HG02852 (cell line): Measurements from ENCODE around the gene C19orf25.
"Not testable (repeated sequence)": the region's sequence is repeated elsewhere in the genome, so short reads cannot be mapped to it uniquely, and the experiment has no call there.

Experiments used
- ATAC-seq: cut with Tn5 transposase; IDR thresholded peaks from one replicate; pipeline ENCODE4 v1.9.1; 2021; ENCODE audit warnings: mild to moderate bottlenecking, moderate library complexity; ENCODE audit not compliant: unreplicated experiment

Gene C19orf25

DNA sequence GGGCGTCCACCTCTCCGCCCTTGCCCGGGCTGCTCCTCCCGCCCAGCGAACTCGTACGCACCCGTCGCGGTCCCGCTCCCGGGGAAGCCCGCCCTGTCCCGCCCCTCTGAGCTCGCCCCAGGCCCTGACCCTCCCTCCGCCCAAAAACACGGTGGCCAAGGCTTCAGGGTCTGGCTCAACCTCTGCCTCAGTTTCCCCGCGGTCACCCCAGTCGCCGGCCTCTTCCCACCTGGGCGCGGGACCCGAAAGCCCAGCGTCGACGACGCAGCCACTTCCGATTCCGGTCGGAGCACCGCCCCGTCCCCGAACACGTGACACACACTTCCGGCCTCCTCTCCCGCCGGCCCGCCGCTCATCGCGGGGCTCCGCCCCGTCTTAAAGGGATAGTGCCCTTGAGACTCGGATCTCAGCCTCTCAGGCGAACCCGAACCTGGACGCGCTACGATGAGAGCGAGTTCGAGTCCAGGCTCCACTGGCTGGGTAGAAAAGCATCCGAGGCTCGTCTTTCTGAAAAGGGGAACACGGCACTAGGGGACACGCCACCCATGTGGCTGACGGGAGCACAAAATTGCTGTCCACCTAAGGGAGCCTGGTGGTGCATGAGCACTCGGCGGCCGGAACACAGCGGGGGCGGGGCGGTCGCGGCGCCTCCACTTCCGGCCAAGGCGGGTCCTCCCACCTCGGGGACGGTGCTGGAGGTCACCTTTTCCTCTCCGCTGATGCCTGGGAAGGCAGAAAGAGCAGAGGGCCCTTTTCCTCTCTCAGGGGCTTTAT lies at the start of gene C19orf25:
C19orf25 (minus strand) TSS at position 282 of the 774 bp plus-strand sequence. CDS start 312 bp downstream, outside the sequence.
- ATAC-seq: peak; percentile 81

DNA sequence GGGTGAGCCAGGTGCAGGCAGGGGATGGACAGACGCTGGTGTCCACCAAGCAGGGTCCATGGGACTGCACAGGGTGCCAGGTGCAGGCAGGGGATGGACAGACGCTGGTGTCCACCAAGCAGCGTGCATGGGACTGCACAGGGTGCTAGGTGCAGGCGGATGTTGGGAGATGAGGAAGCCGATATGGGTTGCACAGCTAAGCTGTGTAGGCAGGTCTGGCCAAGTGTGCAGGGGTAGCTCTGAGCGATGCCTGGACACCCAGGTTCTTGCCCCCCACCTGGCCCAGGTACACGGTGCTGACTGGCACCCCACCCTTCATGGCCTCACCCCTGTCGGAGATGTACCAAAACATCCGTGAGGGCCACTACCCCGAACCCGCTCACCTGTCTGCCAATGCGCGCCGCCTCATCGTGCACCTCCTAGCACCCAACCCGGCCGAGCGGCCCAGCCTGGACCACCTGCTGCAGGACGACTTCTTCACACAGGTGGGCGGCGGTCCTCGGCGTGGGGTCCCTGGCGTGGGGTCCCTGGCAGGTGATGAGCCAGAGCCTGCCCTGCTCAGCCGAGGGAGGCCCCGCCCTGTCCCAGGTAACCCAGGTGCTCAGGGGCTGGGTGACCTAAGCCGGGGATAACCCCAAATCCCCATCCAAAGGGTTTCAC lies 48.8 kb upstream of the C19orf25 start:
- ATAC-seq: no peak

DNA sequence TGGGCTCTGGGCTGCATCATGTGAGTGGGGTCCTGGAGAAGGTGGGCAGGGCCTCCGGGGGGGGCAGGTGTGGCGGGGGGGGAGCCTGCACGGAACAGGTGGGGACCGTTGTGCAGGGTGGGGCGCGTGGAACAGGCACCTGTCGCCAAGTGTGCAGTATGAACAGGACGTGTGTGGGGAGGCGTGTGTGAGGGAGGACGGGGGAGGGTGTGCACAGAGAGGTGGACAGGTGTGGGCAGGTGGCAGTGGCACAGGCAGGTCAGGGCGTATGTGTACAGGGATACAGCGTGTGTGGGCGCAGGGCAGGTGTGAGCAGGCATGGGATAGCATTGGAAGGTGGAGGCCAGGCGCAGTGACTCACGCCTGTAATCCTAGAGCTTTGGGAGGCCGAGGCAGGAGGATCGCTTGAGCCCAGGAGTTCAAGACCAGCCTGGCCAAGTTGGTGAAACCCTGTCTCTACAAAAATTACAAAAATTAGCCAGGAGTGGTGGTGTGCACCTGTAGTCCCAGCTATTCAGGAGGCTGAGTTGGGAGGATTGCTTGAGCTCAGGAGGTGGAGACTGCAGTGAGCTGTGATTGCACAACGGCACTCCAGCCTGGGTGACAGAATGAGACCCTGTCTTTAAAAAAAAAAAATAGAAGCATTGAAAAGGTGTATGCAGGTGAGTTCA lies 48.1 kb upstream of the C19orf25 start:
- ATAC-seq: no peak

DNA sequence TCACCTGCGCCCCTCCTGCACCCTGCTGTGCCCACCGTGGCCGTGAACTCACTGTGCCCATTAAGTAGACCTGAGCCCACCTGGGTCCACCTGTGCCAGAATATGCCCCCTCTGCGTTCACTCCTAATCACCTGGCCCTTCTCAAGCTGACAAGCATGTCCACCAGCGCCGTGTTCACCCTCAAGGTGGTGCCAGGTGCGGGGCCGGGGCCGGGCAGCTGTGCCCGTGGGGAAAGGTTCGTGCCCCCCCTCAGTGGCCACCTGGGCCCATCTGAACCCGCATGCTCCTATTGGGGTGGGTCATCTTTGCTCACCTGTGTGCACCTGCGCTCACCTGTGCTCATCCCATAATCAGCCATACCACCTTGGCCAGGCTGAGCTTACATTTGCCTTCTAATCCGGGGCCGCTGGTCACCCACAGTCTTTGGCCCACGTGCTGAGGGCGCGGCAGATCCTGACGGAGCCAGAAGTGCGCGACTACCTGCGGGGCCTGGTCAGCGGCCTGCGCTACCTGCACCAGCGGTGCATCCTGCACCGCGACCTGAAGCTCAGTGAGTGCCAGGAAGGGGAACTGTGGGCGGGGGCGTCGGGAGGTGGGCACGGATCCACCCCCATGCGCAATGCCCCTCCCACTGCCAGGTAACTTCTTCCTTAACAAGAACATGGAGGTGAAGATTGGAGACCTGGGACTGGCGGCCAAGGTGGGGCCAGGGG lies 47.2 kb upstream of the C19orf25 start:
- no peak for ATAC-seq

DNA sequence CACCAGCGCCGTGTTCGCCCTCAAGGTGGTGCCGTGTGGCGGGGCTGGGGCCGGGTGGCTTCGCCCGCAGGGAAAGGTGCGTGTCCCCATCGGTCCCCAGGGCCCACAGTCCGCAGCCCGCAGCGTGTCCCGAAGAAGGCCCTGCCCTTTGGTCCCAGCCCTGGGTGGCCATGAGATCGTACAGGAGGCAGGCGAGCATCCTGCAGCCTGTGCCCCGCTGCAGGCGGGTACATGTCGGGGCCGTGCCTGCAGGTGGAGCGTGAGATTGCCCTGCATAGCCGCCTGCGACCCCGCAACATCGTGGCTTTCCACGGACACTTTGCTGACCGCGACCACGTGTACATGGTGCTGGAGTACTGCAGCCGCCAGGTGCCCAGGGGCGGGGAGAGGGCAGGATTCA lies 46.3 kb upstream of the C19orf25 start:
- ATAC-seq: no peak

DNA sequence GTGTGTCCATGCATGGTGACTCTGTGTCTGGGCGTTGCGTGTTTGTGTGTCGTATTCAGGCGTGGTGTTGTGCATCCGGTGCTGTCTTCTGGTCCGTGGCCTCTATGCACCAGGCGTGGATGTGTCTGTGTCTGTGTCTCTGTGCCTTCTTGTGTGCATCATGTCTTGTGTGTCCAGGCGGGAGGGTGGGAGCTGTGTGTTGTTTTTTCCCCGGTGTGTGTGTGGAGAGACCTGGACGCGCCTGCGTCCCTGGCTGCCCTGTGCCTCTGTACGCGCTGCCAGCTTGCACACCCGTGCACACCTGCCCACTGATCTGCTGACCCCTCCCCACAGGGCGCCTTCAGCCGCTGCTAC lies 45.9 kb upstream of the C19orf25 start:
- ATAC-seq: no peak

DNA sequence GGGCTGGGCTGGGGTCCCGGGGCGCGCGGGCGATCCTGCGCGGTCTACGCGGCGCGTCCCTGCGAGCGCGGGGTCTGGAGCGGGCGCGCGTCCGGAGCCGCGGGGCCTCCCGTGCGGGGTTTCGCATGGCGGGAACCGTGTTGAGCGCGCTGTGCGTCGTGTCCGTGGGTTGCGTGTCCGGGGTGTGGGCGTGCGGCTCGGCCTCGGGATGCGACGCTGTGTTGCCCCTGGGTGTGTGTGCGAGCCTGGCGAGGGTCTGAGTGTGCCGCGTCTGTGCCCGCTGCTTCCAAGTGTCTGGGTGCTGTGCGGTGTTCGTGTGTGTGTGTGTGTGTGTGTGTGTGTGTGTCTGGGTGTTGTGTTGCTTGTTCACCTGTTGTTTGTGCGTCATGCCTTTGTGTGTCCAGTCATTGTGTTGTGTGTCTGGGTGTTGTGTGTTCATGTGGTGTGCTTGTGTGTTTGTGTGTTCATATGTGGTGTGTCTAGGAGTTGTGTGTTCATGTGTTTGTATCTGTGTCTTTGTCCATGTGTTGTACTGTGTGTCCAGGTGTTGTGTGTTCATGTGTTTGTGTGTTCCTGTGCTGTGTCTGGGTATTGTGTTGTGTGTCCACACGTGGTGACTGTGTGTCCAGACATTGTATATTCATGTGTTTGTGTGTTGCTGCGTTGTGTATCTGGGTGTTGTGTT lies 45.4 kb upstream of the C19orf25 start:
- no peak for ATAC-seq

DNA sequence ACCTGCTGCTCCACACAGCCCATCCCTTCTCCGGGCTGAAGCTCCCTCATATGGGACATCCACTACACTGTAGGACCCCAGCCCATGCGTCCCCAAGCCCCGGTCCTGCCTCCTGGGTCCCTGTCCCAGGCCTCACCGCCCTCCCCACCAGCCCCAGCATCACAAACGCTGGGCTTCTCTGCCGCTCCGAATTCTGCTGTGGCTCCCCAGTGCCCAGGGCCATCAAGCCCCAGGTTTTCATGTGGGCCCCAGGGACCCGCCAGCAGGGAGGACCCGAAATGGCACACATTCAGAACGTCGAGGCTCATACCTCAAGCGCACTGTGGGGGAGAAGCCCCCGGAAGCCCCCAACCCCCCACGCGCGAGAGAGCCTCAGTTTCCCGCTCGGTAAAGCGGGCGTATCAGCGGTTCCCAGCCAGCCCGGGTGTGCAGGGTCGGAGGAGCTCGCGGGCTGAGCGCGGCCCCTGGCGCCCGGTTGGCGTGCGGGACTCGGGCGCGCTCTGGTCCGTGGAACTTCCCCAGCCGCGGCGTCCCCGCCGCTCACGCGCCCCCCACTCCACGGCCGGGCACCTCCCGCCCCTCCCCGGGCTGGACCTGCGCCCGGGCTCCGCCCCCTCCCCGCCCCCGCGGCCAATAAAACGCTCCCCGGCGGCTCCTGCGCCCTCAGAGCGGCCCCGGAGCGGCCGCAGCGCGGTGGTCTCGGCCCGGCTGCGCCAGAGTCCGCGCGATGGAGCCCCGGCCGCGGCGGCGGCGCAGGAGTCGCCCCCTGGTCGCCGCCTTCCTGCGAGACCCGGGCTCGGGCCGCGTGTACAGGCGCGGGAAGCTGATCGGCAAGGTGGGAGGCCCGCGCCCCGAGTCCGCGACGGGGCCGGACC lies 44.6 kb upstream of the C19orf25 start, which contains the start of gene PLK5:
PLK5 (plus strand) TSS at position 666 of the 875 bp plus-strand sequence. CDS start 2,920 bp downstream, outside the sequence.
- ATAC-seq: no peak

DNA sequence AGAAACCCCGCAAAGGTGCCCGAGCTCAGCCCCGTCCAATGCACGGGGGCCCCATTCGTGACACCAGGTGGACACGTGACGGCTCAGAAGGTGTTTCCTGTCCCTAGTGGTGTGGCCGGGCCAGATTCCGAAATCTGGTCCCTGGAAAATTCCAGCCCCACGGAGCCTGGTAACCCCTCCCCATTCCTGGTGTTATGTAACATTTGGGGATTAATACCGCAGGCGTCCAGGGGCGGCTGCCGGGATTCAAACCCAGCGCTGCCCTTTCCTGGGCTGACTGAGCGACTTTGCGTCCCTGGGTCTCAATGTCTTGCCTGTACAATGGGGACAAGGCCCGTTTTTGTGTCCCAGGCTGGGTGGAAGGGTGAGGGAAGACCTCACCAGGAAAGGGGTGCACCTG lies 43.8 kb upstream of the C19orf25 start:
- no peak for ATAC-seq

DNA sequence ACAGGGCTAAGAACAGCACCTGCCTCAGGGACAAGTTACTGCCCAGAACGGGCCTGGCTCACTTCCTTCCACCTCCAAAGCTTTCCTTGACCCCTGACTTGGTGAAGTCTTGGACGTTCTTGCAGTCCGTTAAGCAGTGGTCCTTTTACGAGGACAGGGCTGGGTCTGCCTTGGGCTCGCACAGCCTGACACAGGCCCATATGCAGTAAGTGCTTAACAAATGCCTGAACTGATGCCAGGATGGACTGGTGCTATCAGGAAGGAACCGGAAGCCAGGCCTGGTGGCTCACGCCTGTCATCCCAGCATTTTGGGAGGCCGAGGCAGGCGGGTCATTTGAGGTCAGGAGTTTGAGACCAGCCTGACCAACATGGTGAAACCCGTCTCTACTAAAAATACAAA lies 43.0 kb upstream of the C19orf25 start:
- ATAC-seq: no peak

DNA sequence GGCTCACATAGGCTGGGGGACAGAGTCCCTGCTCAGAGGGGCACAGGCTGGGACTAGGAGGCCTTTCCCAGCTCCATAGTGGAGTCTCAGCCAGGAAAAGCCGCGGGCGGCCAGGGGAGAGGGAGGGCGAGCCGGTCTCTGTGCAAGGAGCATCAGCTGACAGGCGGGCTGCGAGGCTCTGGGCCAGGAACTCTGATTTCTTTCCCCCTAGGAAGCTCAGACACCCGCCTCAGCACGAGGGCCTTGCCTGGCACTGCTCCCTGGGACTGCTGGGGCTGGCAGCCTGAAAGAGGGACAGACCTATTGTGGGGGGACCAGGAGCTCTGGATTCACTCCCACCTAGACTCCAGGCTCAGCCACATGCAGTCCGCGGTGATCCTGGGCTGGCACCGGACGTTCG lies 42.6 kb upstream of the C19orf25 start:
- no peak for ATAC-seq

DNA sequence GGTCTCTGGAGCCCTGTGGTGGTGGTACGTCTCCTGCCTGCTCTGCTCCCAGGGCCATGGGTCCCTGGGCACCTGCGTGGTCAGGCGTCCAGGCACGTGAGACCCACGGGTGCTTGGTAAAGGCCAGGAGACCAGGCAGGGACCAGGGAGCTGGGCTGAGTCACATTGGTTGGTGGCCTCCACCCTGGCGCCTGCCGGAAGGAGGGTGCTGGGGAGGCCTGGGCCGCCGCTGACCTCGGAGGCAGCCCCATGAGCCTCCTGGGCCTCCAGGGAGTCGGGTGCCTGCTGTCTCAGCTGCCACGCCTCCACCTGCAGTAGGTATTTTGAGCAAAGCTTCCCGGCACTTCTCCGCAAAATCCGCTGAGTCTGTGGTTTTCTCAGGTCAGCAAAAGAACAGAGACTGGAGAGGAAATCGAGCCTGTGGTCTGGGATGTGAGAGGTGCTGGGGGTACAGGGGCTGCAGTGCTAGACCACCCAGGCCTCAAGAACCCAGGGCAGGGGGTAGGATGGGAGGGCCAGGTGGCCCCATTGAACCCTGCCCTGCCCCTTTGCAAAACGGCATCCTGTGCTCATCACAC lies 41.3 kb upstream of the C19orf25 start:
- no peak for ATAC-seq

DNA sequence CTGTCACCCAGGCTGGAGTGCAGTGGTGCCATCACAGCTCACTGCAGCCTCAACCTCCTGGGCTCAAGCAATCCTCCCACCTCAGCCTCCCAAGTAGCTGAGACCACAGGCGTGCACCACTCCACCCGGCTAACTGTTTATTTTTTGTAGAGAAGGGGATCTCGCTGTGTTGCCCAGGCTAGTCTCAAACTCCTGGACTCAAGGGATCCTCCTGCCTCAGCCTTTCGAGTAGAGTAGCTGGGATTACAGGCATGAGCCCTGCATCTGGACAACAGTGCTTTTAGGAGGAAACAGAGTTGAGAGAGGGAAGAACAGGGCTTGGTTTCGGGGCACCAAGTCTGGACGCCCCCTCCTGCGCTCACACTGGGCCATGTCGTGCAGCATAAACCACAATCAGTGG lies 40.8 kb upstream of the C19orf25 start:
- ATAC-seq: not testable (repeated sequence)

DNA sequence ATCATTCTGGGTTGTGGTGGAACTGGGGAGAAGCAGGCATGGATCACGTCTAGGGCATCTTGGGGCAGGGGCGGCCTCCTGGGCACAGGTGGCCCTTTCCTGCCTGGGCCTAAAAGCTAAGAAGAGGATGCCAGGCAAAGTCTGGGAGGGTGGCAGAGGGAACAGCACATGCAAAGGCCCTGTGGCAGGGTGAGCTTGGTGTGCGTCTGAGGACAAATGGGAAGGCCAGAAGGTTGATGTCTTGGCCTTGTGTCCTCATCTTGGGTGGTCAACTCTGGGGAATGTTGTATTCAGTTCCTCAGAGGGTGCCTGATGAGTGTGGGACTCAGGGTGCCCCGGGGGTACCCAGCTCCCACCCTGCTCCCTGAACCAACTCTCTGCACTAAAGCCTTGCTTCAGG lies 39.5 kb upstream of the C19orf25 start:
- ATAC-seq: no peak

DNA sequence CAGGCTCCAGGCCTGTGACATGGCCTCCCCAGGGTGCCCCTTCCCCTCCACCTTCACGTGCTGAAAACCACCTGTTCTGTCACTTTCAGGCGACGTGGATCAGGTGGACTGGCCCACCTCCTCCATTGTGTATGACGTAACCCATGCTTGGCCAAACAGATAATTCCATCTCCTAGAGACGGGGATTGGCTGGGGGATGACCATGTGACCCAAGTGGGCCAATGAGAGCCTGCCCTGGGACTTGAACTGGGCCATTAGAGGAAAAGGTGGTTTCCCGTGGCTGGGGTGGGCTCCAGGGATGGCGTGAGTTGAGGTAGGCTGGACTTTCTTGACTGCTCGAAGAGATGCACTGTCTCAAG lies 37.4 kb upstream of the C19orf25 start:
- no peak for ATAC-seq

DNA sequence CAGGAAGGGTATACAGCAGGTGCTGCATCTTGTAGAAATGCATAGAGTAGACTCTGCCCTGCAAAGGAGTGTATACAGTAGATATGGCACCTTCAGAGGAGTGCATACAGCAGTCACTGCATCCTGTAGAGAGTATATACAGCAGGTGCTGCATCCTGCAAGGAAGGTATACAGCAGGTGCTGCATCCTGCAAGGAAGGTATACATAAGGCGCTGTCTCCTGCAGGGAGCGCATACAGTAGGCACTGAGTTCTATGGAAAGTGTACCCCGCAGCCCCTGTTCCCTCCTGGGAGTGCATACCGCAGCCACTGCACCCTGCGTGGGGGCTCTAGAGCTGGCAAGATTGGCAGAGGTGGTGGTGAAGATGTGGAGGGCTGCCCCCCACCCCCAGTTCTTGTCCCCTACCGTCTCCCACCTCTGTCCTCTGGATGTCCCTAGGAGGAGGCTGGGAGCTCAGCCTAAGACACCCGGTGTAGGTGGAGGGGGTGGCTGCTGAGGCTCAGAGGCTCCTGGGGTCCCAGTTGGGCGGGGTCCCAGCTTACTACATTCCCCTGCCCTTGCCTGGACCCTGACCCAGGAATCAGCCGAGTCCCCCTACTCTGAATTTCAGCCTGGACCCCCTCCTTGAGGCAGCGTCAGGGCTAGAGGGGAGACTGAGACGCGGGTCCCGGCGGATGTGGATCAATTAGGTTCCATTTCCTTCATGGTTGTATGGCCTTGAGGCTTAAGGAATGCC lies 36.1 kb upstream of the C19orf25 start:
- ATAC-seq: no peak

DNA sequence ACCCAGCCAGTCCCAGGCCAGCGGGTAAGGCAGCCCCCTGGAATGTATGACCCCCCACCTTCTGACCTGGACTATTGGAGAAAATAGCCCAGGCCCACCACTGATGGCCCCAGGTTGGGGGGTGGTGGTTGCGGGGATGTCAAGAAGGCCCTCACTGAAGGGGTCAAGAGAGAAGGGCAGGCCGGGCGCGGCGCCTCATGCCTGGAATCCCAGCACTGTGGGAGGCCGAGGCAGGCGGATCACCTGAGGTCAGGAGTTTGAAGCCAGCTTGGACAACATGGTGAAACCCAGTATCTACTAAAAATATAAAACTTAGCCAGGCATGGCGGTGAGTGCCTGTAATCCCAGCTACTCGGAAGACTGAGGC lies 35.3 kb upstream of the C19orf25 start:
- no peak for ATAC-seq

DNA sequence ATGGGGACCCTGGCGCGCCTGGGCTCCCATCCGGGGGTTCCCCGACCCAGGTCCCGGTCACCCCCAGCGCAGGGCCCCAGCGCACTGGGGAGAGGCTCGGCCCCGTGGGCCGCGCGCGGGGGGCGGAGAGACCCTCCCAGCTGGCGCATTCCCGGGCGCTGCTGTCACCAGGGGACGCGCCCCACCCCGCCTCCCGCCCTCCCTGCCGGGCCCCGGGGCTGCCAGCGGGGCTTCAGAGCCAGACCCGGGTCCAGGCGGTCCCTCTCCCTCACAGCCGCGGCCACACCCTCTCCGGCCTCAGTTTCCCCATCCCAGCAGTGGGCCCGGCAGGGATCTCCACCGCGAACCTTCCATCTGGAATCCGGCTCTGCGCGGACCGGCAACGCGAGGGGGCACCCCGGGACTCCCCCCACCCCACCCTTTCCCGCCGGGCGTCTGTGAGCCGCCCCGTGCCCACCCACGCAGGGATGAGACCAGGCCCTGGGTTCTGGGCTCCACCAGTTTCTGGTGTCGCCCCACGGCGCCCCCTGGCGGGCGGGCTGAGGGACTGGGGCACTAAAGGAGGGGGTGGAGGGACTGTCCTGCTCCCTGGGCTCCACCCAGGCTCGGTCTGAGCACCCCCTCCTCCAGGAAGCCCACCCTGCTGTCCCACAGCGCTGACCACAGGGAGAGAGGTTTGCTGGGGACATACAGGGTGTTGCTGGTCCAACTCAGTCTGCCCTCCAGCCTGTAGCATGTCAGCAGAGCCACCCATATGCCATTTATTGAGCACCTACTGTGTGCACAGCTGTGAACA lies 34.7 kb upstream of the C19orf25 start:
- no peak for ATAC-seq
